CD4-positive, alpha-beta T cell (primary cell): Measurements from ENCODE around the gene ARHGAP6. TPM values are rescaled to one million over a fixed set of nuclear protein-coding genes. Genes with fewer than 3 reads are reported as not detected.

Experiments
- ATAC-seq: fragments of 200-7000 bp; cut with Tn5 transposase; one replicate; pipeline ENCODE4 v1.10.0; 2022; ENCODE audit warnings: mild to moderate bottlenecking; ENCODE audit not compliant: poor library complexity
- CTCF ChIA-PET: fragments of 350-600 bp; sonication (Branson Sonifier 250); formaldehyde crosslinking; loops from one replicate; lab custom pipeline; 2021; ENCODE audit warnings: antibody characterized with exemption, inconsistent platforms; lab: Charles Lee
- POLR2A ChIA-PET: fragments of 350-600 bp; sonication (Branson Sonifier 250); formaldehyde crosslinking; loops from one replicate; lab custom pipeline; 2021; ENCODE audit warnings: antibody characterized with exemption, inconsistent platforms; lab: Charles Lee
- DNase-seq, 14 experiments: peaks; one replicate each; pipeline ENCODE4 v3.0.0-alpha.2; 2013 to 2020; ENCODE audit warnings: mixed read lengths in 2 of 14
- H3K27ac ChIP-seq, 2 donors: one replicate each; pipeline versions ENCODE4 v1.5.1 to v1.7.0; 2013; ENCODE audit warnings: low read length in 2 of 2, low read depth in 1 of 2, mild to moderate bottlenecking in 1 of 2
- H3K27me3 ChIP-seq, 2 experiments: 1 replicate in 1 of 2; 2 replicates in 1 of 2; pipeline versions ENCODE4 v1.6.1 to v1.7.0; 2013; ENCODE audit warnings: low read length in 2 of 2, control low read depth in 1 of 2, mild to moderate bottlenecking in 1 of 2, moderate library complexity in 1 of 2; ENCODE audit not compliant: insufficient read depth in 2 of 2, control insufficient read depth in 1 of 2
- H3K36me3 ChIP-seq: one replicate; pipeline ENCODE4 v1.6.1; 2013; ENCODE audit warnings: low read length, control low read depth; ENCODE audit not compliant: insufficient read depth
- H3K4me1 ChIP-seq: one replicate; pipeline ENCODE4 v1.6.1; 2013; ENCODE audit warnings: low read length, control low read depth; ENCODE audit not compliant: insufficient read depth
- H3K4me3 ChIP-seq: one replicate; pipeline ENCODE4 v1.5.1; 2013; ENCODE audit warnings: mild to moderate bottlenecking, low read length, moderate library complexity
- H3K9me3 ChIP-seq, 2 experiments: 1 replicate in 1 of 2; 2 replicates in 1 of 2; pipeline versions ENCODE4 v1.6.1 to v1.7.0; 2013; ENCODE audit warnings: low read length in 2 of 2, mild to moderate bottlenecking in 2 of 2, control low read depth in 1 of 2, moderate library complexity in 1 of 2; ENCODE audit not compliant: control insufficient read depth in 1 of 2, insufficient read depth in 1 of 2
- H3K27ac Mint-ChIP-seq: one replicate; pipeline ENCODE4 v1.8.0; 2020; ENCODE audit warnings: mixed read lengths
- H3K27me3 Mint-ChIP-seq: one replicate; pipeline ENCODE4 v1.8.0; 2021; ENCODE audit warnings: mixed read lengths
- H3K36me3 Mint-ChIP-seq: one replicate; pipeline ENCODE4 v1.8.0; 2021; ENCODE audit warnings: low read depth, mixed read lengths
- H3K4me1 Mint-ChIP-seq: one replicate; pipeline ENCODE4 v1.8.0; 2021; ENCODE audit warnings: low read depth, mixed read lengths
- H3K4me3 Mint-ChIP-seq: one replicate; pipeline ENCODE4 v1.8.0; 2020; ENCODE audit warnings: mild to moderate bottlenecking, mixed read lengths
- H3K9me3 Mint-ChIP-seq: one replicate; pipeline ENCODE4 v1.8.0; 2020; ENCODE audit warnings: mixed read lengths
- intact Hi-C, 2 experiments: fragments of 100-400 bp; cut with DNase I in 1 of 2; cut with micrococcal nuclease in 1 of 2; formaldehyde crosslinking; loops; one replicate each; pipeline versions ENCODE4 v1.15.1 to v1.9.0; 2023 to 2025; cut with DNase I, micrococcal nuclease
- total RNA-seq, 174 experiments: library from RNA in 2 of 174; stranded (reverse) in 2 of 174; gene quantifications; one replicate each; pipeline ENCODE4 v1.2.3 and lab custom pipeline; 2021 to 2026
- TF ChIP-seq, protein P1 (sequence below): fragments of 200-600 bp; IDR thresholded peaks from one replicate; pipeline ENCODE4 v1.8.0; 2022; ENCODE audit warnings: antibody characterized with exemption, mild to moderate bottlenecking

The ARHGAP6 gene
- total RNA-seq, 2 experiments from 2014 or later: not detected

DNA sequence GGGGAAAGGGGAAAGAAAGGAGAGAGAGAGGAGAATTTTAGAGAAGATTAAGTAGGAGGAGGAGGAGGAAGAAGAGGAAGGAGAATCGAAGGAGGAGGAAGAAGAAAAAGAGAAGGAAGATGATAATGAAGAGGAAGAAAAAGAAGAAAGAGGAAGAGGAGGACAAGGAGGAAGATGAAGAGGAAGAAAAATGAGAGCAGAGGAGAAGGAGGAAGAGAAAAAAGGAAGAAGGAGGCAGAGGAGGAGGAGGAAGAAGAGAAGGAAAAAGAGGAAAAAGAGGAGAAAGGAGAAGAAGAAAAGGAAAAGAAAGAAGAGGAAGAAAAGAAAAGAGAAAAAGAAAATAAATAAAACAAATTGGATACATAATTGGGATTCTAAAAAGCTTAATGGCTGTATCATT lies 181.4 kb downstream of the ARHGAP6 start:
- intact Hi-C loops: no loop called here
- Mint-ChIP-seq H3K9me3 (no peaks in the 10 kb centered on the region), H3K4me1 (no peaks in the 10 kb centered on the region), H3K27me3 (peaks cover 10% of the 10 kb centered on the region), H3K4me3 (no peak overlapping the region), H3K27ac (no peak overlapping the region), H3K36me3 (no peaks in the 10 kb centered on the region)
- H3K4me3 ChIP-seq: no peak overlapping the region
- no peaks in the 10 kb centered on the region for H3K27me3 ChIP-seq
- H3K4me1 ChIP-seq: no peaks in the 10 kb centered on the region
- no peaks in the 10 kb centered on the region for H3K9me3 ChIP-seq
- ChIA-PET POLR2A (no interaction called here), CTCF (interaction anchor here (1.4 kb wide), 1 partner anchor 10 kb away, joined by 3 read pairs; no protein-coding TSS in a partner anchor)
- H3K36me3 ChIP-seq: no peaks in the 10 kb centered on the region
- no peak overlapping the region for H3K27ac ChIP-seq
- ATAC-seq (no peak), DNase-seq (no peak)
- TF ChIP-seq, protein P1, sequence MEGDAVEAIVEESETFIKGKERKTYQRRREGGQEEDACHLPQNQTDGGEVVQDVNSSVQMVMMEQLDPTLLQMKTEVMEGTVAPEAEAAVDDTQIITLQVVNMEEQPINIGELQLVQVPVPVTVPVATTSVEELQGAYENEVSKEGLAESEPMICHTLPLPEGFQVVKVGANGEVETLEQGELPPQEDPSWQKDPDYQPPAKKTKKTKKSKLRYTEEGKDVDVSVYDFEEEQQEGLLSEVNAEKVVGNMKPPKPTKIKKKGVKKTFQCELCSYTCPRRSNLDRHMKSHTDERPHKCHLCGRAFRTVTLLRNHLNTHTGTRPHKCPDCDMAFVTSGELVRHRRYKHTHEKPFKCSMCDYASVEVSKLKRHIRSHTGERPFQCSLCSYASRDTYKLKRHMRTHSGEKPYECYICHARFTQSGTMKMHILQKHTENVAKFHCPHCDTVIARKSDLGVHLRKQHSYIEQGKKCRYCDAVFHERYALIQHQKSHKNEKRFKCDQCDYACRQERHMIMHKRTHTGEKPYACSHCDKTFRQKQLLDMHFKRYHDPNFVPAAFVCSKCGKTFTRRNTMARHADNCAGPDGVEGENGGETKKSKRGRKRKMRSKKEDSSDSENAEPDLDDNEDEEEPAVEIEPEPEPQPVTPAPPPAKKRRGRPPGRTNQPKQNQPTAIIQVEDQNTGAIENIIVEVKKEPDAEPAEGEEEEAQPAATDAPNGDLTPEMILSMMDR: no peak

DNA sequence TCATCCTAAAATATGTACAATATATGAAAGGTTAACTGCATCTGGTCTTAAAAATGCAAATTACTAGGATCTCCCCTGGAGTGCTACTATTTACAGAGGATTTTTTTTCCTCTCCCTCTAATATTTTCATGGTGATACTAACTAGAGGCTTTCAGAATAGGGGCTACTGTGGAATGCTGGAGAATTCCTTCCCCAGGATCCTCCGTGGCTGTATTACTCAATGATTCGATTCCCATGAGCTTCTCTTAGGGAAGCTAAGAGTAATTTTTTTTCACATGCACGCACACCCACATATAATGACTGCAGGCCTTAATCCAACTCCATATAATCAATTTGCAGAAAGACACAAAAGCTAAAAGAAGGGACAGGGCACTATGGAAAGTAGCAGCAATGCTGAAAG lies 184.7 kb downstream of the ARHGAP6 start:
- Mint-ChIP-seq H3K9me3 (no peaks in the 10 kb centered on the region), H3K4me3 (no peak overlapping the region), H3K27ac (no peak overlapping the region), H3K36me3 (no peaks in the 10 kb centered on the region), H3K4me1 (no peaks in the 10 kb centered on the region), H3K27me3 (peaks cover 14% of the 10 kb centered on the region)
- H3K4me3 ChIP-seq: no peak overlapping the region
- TF ChIP-seq, protein P1: no peak
- CTCF ChIA-PET: no interaction called here
- H3K9me3 ChIP-seq: no peaks in the 10 kb centered on the region
- no peak overlapping the region for H3K27ac ChIP-seq
- DNase-seq (no peak), ATAC-seq (no peak)
- POLR2A ChIA-PET: no interaction called here
- intact Hi-C loops: no loop called here
- H3K36me3 ChIP-seq: no peaks in the 10 kb centered on the region
- no peaks in the 10 kb centered on the region for H3K4me1 ChIP-seq
- H3K27me3 ChIP-seq: no peaks in the 10 kb centered on the region

DNA sequence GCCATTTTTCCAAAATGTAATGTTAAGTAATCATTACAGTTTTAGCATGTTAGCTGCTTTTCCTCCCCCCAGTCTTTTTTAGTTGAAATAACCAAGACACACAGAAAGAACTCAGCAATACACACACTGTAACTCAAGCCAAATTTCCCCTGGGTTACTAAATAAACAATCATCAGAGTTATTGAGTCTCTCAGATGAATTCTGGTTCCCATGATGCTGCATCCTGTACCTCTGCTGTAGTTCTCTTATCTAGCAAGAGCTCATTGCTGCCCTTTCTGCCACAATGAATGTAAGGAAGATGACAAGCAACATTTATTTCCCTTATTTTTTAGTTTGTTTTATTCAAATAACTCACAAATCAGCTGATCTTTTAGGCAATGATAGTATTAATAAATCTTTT lies 185.1 kb downstream of the ARHGAP6 start:
- Mint-ChIP-seq H3K4me3 (no peak overlapping the region), H3K4me1 (no peaks in the 10 kb centered on the region), H3K27me3 (peaks cover 14% of the 10 kb centered on the region), H3K36me3 (no peaks in the 10 kb centered on the region), H3K9me3 (no peaks in the 10 kb centered on the region), H3K27ac (no peak overlapping the region)
- Histone ChIP-seq H3K36me3 (no peaks in the 10 kb centered on the region), H3K4me1 (no peaks in the 10 kb centered on the region), H3K9me3 (no peaks in the 10 kb centered on the region), H3K27me3 (no peaks in the 10 kb centered on the region), H3K4me3 (no peak overlapping the region), H3K27ac (no peak overlapping the region)
- intact Hi-C loops: no loop called here
- no peak for DNase-seq
- ChIA-PET CTCF (no interaction called here), POLR2A (no interaction called here)
- ATAC-seq: no peak
- TF ChIP-seq, protein P1: no peak
